Measurements from ENCODE around the gene CREB5.

CREB5 gene

GRCh38 chr7:28435732-28436378 is 23.5 kb downstream of the CREB5 start:
- no peak for DNase-seq

- DNase-seq = no peak
These were observed 27.8 kb downstream of the CREB5 start for GRCh38 chr7:28440055-28440601.

- peak in 1 of 5 experiments; percentile 34 for DNase-seq
These were observed 30.5 kb downstream of the CREB5 start for GRCh38 chr7:28442540-28443420.

GRCh38 chr7:28446131-28446530 is 33.8 kb downstream of the CREB5 start:
- no peak for DNase-seq

- no peak for DNase-seq
These were observed 34.8 kb downstream of the CREB5 start for GRCh38 chr7:28447071-28447470.

GRCh38 chr7:28448708-28449107 is 36.4 kb downstream of the CREB5 start:
- DNase-seq = no peak

- no peak for DNase-seq
These were observed 40.4 kb downstream of the CREB5 start for GRCh38 chr7:28452681-28453080.

GRCh38 chr7:28455486-28455885 is 43.2 kb downstream of the CREB5 start:
- DNase-seq = no peak

GRCh38 chr7:28456044-28456443 is 43.7 kb downstream of the CREB5 start:
- no peak for DNase-seq

- DNase-seq = no peak
These were observed 46.4 kb downstream of the CREB5 start for GRCh38 chr7:28458732-28459131.

GRCh38 chr7:28459306-28459705 is 47.0 kb downstream of the CREB5 start:
- no peak for DNase-seq

- no peak for DNase-seq
These were observed 53.4 kb downstream of the CREB5 start for GRCh38 chr7:28465697-28466096.

GRCh38 chr7:28466341-28466740 is 54.0 kb downstream of the CREB5 start:
- DNase-seq = no peak

- DNase-seq = no peak
These were observed 54.6 kb downstream of the CREB5 start for GRCh38 chr7:28466885-28467284.

GRCh38 chr7:28469562-28469961 is 57.2 kb downstream of the CREB5 start:
- DNase-seq = no peak

- no peak for DNase-seq
These were observed 58.0 kb downstream of the CREB5 start for GRCh38 chr7:28470344-28470743.

GRCh38 chr7:28472332-28472731 is 60.0 kb downstream of the CREB5 start:
- DNase-seq = no peak

GRCh38 chr7:28473571-28474281 is 61.4 kb downstream of the CREB5 start:
- DNase-seq = no peak

GRCh38 chr7:28474282-28474638 is 61.9 kb downstream of the CREB5 start:
- no peak for DNase-seq

- DNase-seq = no peak
These were observed 62.3 kb downstream of the CREB5 start for GRCh38 chr7:28474640-28475039.

GRCh38 chr7:28477041-28477442 is 64.7 kb downstream of the CREB5 start:
- DNase-seq = no peak

GRCh38 chr7:28478656-28479055 is 66.3 kb downstream of the CREB5 start:
- no peak for DNase-seq

GRCh38 chr7:28479507-28479947 is 67.2 kb downstream of the CREB5 start:
- no peak for DNase-seq
